NCI-H2171 (cell line): Measurements from ENCODE around the gene RARRES2.
A peak's percentile ranks its signal among the peaks of the same experiment; 100 is the strongest.

ENCODE experiments used
- DNase-seq: peaks from one replicate; lab custom pipeline; 2025; lab: John Stamatoyannopoulos, UW

Gene RARRES2

GRCh38 chr7:150376560-150376959, 35.1 kb upstream of the RARRES2 start:
- DNase-seq = no peak

DNA sequence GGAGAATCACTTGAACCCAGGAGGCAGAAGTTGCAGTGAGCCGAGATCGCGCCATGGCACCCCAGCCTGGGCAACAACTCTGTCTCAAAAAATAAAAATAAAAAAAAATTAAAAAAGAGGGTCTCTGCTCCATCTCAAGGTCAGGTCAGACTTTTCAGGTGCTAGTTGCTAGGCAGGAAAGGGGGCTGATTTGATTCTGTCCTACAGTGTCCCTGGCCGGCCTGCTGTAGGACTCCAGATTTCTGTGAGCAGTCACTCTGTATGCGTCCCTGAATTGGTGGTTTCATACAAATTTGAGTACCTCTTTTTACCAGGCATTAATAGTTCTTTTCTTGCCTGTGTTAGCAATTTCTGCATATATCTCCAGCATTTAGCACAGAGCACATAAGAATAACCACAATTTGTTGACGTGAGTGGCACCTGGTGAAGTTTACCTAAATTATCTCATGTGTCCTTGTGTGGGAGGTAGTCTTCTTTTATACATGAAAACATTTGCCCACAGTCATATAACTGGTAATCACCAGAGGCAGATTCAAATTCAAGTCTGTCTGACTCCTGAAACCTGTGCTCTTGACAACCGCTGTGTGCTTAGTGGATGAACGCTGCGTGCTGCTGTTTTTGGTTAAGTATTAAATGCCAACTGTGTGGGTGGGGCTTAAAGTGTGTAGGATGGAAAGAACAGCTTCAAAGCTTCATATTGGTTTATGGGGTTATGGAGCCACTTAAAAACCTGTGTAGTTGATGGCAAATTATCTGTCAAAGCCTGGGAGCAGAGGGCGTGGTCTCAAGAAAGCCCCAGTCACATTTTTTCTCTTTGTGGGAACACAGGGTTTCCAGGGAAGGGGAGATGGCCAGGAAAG, 34.5 kb upstream of the RARRES2 start:
- no peak for DNase-seq

- DNase-seq = no peak
These were observed 33.0 kb upstream of the RARRES2 start for GRCh38 chr7:150374472-150374871.

DNA sequence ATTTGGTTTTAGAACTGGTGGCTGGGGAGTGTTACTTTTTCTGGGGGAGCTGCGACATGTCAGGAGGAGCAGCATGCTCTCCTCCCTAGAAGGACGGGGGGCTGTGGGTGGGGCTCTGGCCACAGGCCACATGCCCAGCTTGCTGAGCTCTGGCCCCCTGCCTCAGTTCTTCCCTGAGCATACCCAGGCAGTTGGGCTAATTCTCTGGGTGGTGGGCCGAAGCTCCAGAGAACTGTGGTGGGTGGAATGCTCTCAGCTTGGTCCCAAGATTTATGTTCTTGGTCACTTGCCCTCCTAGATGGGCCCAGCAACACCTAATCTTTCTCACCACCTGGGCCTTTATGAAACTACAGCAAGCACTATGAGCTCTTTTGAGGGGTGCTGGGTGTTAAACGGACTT, 32.6 kb upstream of the RARRES2 start:
- DNase-seq = no peak

- no peak for DNase-seq
These were observed 31.8 kb upstream of the RARRES2 start for GRCh38 chr7:150373049-150373801.

DNA sequence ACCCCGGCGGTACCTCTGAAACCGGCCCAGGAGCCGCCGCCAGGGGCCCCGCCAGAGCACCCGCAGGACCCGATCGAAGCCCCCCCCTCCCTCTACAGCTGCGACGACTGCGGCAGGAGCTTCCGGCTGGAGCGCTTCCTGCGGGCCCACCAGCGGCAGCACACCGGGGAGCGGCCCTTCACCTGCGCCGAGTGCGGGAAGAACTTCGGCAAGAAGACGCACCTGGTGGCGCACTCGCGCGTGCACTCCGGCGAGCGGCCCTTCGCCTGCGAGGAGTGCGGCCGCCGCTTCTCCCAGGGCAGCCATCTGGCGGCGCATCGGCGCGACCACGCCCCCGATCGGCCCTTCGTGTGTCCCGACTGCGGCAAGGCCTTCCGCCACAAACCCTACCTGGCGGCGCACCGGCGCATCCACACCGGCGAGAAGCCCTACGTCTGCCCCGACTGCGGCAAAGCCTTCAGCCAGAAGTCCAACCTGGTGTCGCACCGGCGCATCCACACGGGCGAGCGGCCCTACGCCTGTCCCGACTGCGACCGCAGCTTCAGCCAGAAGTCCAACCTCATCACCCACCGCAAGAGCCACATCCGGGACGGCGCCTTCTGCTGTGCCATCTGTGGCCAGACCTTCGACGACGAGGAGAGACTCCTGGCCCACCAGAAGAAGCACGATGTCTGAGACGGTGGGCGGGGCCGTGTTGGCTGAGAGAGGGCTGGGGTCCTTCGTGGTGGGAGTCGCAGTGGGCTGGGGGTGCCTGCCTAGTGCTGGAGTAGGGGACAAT, 31.0 kb upstream of the RARRES2 start:
- no peak for DNase-seq

- DNase-seq = no peak
These were observed 30.5 kb upstream of the RARRES2 start for GRCh38 chr7:150371996-150372270.

DNA sequence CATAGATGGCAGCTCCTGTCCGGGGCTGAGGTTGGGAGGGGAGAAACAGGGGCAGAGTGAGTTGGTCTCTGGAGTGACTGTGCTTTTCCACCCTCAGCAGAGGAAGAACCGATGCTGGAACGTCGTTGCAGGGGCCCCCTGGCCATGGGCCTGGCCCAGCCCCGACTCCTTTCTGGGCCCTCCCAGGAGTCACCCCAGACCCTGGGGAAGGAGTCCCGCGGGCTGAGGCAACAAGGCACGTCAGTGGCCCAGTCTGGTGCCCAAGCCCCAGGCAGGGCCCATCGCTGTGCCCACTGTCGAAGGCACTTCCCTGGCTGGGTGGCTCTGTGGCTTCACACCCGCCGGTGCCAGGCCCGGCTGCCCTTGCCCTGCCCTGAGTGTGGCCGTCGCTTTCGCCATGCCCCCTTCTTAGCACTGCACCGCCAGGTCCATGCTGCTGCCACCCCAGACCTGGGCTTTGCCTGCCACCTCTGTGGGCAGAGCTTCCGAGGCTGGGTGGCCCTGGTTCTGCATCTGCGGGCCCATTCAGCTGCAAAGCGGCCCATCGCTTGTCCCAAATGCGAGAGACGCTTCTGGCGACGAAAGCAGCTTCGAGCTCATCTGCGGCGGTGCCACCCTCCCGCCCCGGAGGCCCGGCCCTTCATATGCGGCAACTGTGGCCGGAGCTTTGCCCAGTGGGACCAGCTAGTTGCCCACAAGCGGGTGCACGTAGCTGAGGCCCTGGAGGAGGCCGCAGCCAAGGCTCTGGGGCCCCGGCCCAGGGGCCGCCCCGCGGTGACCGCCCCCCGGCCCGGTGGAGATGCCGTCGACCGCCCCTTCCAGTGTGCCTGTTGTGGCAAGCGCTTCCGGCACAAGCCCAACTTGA, 29.9 kb upstream of the RARRES2 start:
- DNase-seq = no peak

DNA sequence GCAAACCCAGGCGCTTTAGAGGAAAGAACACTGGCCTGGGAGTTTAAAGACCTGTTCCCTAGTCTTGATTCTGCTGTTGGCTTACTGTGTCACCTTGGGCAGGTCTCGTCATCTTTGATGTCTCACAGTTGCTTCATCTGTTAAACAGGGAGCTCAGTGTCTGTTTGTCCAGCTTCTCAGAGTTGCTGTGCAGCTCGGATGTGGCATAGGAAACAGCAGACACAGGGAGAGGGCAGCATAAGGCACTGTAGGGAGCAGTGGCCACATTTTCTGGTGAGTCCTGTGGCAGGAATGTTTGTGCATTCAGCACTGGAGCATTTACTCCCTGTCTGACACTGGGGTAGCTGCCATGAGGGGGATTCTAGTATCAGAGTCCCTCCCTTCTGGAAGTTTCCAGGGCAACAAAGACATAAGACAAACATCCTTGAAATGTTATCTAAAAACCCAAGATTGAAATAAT, 29.2 kb upstream of the RARRES2 start:
- DNase-seq = no peak

GRCh38 chr7:150369748-150370501, 28.5 kb upstream of the RARRES2 start:
- DNase-seq = no peak

GRCh38 chr7:150368884-150369747, 27.7 kb upstream of the RARRES2 start:
- peak; percentile 49 for DNase-seq

GRCh38 chr7:150368096-150368883, 26.9 kb upstream of the RARRES2 start, which contains the start of gene REPIN1:
Gene REPIN1, plus strand, starts transcription at chr7:150368822. Its CDS starts 890 bp downstream, at chr7:150369712.
- DNase-seq = peak; percentile 85

GRCh38 chr7:150367677-150368095, 26.3 kb upstream of the RARRES2 start:
- DNase-seq = no peak

DNA sequence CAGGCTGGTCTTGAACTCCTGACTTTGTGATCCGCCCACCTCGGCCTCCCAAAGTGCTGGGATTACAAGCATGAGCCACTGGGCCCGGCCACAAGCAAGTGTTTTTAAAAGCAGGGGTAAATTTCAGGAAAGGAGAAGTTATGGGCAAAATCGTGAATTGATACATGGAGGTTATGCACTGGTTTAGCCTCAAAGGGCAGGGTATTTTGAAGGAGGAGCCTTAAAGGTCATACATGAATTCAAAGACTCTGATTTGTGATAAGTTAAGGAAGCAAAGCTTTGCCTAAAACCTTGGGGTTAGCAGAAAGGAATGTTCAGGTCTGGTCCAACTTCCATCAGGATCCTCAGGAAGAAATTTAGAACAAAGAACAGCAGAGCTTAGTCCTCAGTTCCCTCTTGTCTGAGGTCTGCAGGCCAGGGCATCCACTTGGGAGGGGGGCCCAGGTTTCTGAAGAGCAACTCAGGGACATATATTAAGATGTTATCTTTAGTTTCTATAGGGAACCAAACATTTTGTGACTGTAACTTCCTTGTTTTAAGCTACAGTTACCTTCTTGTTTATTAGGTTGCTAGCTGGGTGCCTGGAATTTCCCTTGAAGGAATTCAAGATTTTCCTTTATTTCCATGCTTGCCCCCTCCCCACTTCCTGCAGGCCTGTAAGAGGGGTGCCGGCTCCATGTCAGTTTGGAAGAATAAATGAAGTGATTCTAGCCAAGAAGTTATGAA, 24.4 kb upstream of the RARRES2 start:
- no peak for DNase-seq

- DNase-seq = no peak
These were observed 23.8 kb upstream of the RARRES2 start for GRCh38 chr7:150365194-150365593.

- DNase-seq = no peak
These were observed 22.4 kb upstream of the RARRES2 start for GRCh38 chr7:150363872-150364271.

GRCh38 chr7:150363370-150363769, 21.9 kb upstream of the RARRES2 start:
- DNase-seq = no peak
